ENCODE data around the gene ERBB4. TPM values are rescaled to one million over a fixed set of nuclear protein-coding genes. Genes with fewer than 3 reads are reported as not detected.

The ERBB4 gene
- total RNA-seq, 1 experiment from 2014 or later: 0.04 TPM

GRCh38 chr2:212208467-212208866 is 330.1 kb downstream of the ERBB4 start:
- H3K79me2 ChIP-seq (ENCODE audit: insufficient read depth, low read length): no peaks in the 10 kb centered on the region
- no peak overlapping the region for H3K18ac ChIP-seq (ENCODE audit: insufficient read length, low read depth, low read length)
- no peaks in the 10 kb centered on the region for H3K36me3 Mint-ChIP-seq (ENCODE audit: insufficient read depth in 1 of 3, low read depth in 3 of 3)
- H3K4me1 Mint-ChIP-seq: peaks cover under 1 to 3% of the 10 kb centered on the region in 2 experiments; a peak in 1 of 4 replicates
- no peak overlapping the region for H3K4me2 ChIP-seq (ENCODE audit: insufficient read depth, insufficient read length, low read length)
- no peaks in the 10 kb centered on the region for H3K27me3 ChIP-seq (ENCODE audit: insufficient read depth, low read length)
- H2AFZ ChIP-seq (ENCODE audit: low read length): no peak overlapping the region
- no peaks in the 10 kb centered on the region for H4K20me1 ChIP-seq (ENCODE audit: control insufficient read depth, insufficient read depth, insufficient read length)
- H2BK15ac ChIP-seq (ENCODE audit: low read depth, low read length): no peak overlapping the region
- no peak overlapping the region for H3K4me3 Mint-ChIP-seq
- H3K27ac ChIP-seq (ENCODE audit: insufficient read length, low read depth, low read length): no peak overlapping the region
- DNase-seq: no peak
- no peak overlapping the region for H4K5ac ChIP-seq (ENCODE audit: insufficient read length, low read depth, low read length)
- no peaks in the 10 kb centered on the region for H3K79me1 ChIP-seq (ENCODE audit: insufficient read depth, low read depth, low read length, poor library complexity, severe bottlenecking)
- no peak overlapping the region for H3K9ac ChIP-seq (ENCODE audit: extremely low read depth, insufficient read length, low read length)
- no peak for TF ChIP-seq CTCF (conservative IDR thresholded peaks at IDR 0.05)
- no peak overlapping the region for H3K23ac ChIP-seq (ENCODE audit: insufficient read length, low read depth, low read length)
- H3K9me3 ChIP-seq (ENCODE audit: control insufficient read depth, low read depth, low read length): no peaks in the 10 kb centered on the region
- H2BK20ac ChIP-seq (ENCODE audit: low read depth, low read length, poor library complexity, severe bottlenecking): no peak overlapping the region
- H4K8ac ChIP-seq (replicated peaks; ENCODE audit: insufficient read length, low read depth, low read length): no peak overlapping the region
- no peaks in the 10 kb centered on the region for H3K4me1 ChIP-seq (ENCODE audit: insufficient read depth, low read length)
- H3K9me3 Mint-ChIP-seq: peaks cover 0 to 2% of the 10 kb centered on the region in 2 experiments; a peak in 1 of 5 replicates
- H2BK120ac ChIP-seq (ENCODE audit: low read depth, low read length, poor library complexity, severe bottlenecking): no peak overlapping the region
- H3K56ac ChIP-seq (ENCODE audit: insufficient read length, low read depth, low read length): no peak overlapping the region
- no peak overlapping the region for H4K91ac ChIP-seq (ENCODE audit: insufficient read length, low read depth, low read length)
- H3T11ph ChIP-seq (ENCODE audit: low read length): no peak overlapping the region
- no CpG with 5 or more reads among the region's 1 CpG for WGBS (ENCODE audit: extremely low coverage, insufficient read length, low lambda C conversion rate)
- H3K27me3 Mint-ChIP-seq (ENCODE audit: low read depth): no peaks in the 10 kb centered on the region
- no peak overlapping the region for H2BK5ac ChIP-seq (ENCODE audit: insufficient read length, low read length)
- no peaks in the 10 kb centered on the region for H3K23me2 ChIP-seq (ENCODE audit: insufficient read length, low read depth, low read length, poor library complexity, severe bottlenecking)
- H2BK12ac ChIP-seq (ENCODE audit: insufficient read length, low read depth, low read length): no peak overlapping the region
- H3K14ac ChIP-seq (ENCODE audit: insufficient read depth, low read length): no peak overlapping the region
- no peak overlapping the region for H3K4ac ChIP-seq (ENCODE audit: low read depth, low read length)
- H3K27ac Mint-ChIP-seq: no peak overlapping the region
- no peak overlapping the region for H2AK5ac ChIP-seq (ENCODE audit: insufficient read length, low read length)

All from H9 (cell line).